GM23338 (cell line): ENCODE results near the gene ACAN. TPM values are rescaled to one million over a fixed set of nuclear protein-coding genes. Genes with fewer than 3 reads are reported as not detected.

Source experiments
- ATAC-seq: fragments of 200-7000 bp; cut with Tn5 transposase; 3 replicates; pipeline ENCODE4 v1.9.1; 2020
- DNase-seq: peaks from one replicate; pipeline ENCODE4 v3.0.0-alpha.2; 2015; ENCODE audit warnings: low spot score
- H2AFZ ChIP-seq: fragments of 200-600 bp; sonication (generic); 2 replicates; pipeline ENCODE4 v1.8.0; 2016; ENCODE audit warnings: antibody characterized with exemption, mild to moderate bottlenecking, moderate library complexity
- H3F3A ChIP-seq: fragments of 200-600 bp; sonication (generic); replicated peaks from 2 replicates; pipeline ENCODE4 v1.8.0; 2017; ENCODE audit warnings: antibody characterized with exemption, mixed run types, low read depth
- H3K27ac ChIP-seq: fragments of 200-600 bp; sonication (generic); 2 replicates; pipeline ENCODE4 v1.6.1; 2016; ENCODE audit warnings: low read depth
- H3K27me3 ChIP-seq: fragments of 200-600 bp; sonication (generic); 2 replicates; pipeline ENCODE4 v1.8.0; 2016; ENCODE audit warnings: mild to moderate bottlenecking, mixed run types, moderate library complexity; ENCODE audit not compliant: insufficient read depth
- H3K36me3 ChIP-seq: fragments of 200-600 bp; sonication (generic); 2 replicates; pipeline ENCODE4 v1.8.0; 2016; ENCODE audit warnings: mild to moderate bottlenecking; ENCODE audit not compliant: insufficient read depth
- H3K4me1 ChIP-seq: fragments of 200-600 bp; sonication (generic); 2 replicates; pipeline ENCODE4 v1.8.0; 2016; ENCODE audit warnings: mild to moderate bottlenecking, moderate library complexity; ENCODE audit not compliant: insufficient read depth
- H3K4me2 ChIP-seq: fragments of 200-600 bp; sonication (generic); 2 replicates; pipeline ENCODE4 v1.7.1; 2017; ENCODE audit warnings: mixed run types
- H3K4me3 ChIP-seq: fragments of 200-600 bp; sonication (generic); 2 replicates; pipeline ENCODE4 v1.6.1; 2016; ENCODE audit warnings: mixed run types
- H3K79me2 ChIP-seq: fragments of 200-600 bp; sonication (generic); replicated peaks from 2 replicates; pipeline ENCODE4 v1.8.0; 2017; ENCODE audit warnings: mild to moderate bottlenecking; ENCODE audit not compliant: insufficient read depth
- H3K9me2 ChIP-seq: fragments of 200-600 bp; sonication (generic); 2 replicates; pipeline ENCODE4 v1.8.0; 2017; ENCODE audit not compliant: insufficient read depth
- H4K20me1 ChIP-seq: fragments of 200-600 bp; sonication (generic); replicated peaks from 2 replicates; pipeline ENCODE4 v1.8.0; 2017; ENCODE audit warnings: mild to moderate bottlenecking; ENCODE audit not compliant: insufficient read depth
- H3K27ac Mint-ChIP-seq: 2 replicates; pipeline ENCODE4 v1.8.0; 2020; ENCODE audit warnings: inconsistent platforms, mild to moderate bottlenecking, moderate library complexity, mixed read lengths
- H3K27me3 Mint-ChIP-seq: 3 replicates; pipeline ENCODE4 v1.8.0; 2022; ENCODE audit warnings: low read depth, mild to moderate bottlenecking, moderate library complexity, mixed read lengths, inconsistent platforms; ENCODE audit not compliant: insufficient read depth, poor library complexity
- H3K36me3 Mint-ChIP-seq: 3 replicates; pipeline ENCODE4 v1.8.0; 2021; ENCODE audit warnings: low read depth, mild to moderate bottlenecking, inconsistent platforms, moderate library complexity, mixed read lengths
- H3K4me1 Mint-ChIP-seq: 3 replicates; pipeline ENCODE4 v1.8.0; 2020; ENCODE audit warnings: mild to moderate bottlenecking, inconsistent platforms, mixed read lengths
- H3K4me3 Mint-ChIP-seq: 3 replicates; pipeline ENCODE4 v1.8.0; 2021; ENCODE audit warnings: moderate library complexity, mild to moderate bottlenecking, inconsistent platforms, mixed read lengths
- H3K9me3 Mint-ChIP-seq: 3 replicates; pipeline ENCODE4 v1.8.0; 2020; ENCODE audit warnings: moderate library complexity, mild to moderate bottlenecking, inconsistent platforms, mixed read lengths
- CREB1 ChIP-seq: fragments of 250-450 bp; sonication (Bioruptor Pico); IDR thresholded peaks from 2 replicates; pipeline ENCODE4 v1.5.0; 2020; ENCODE audit warnings: low read depth, mild to moderate bottlenecking, moderate library complexity
- ETS1 ChIP-seq: IDR thresholded peaks from 2 replicates; pipeline ENCODE4 v1.6.1; 2016; ENCODE audit warnings: antibody characterized with exemption
- EZH2 ChIP-seq: fragments of 200-600 bp; sonication (generic); IDR thresholded peaks from one replicate; pipeline ENCODE4 v1.8.0; 2017; ENCODE audit warnings: antibody characterized with exemption, mild to moderate bottlenecking, low read depth; ENCODE audit not compliant: unreplicated experiment
- EZH2phosphoT487 ChIP-seq: fragments of 200-600 bp; sonication (generic); IDR thresholded peaks from one replicate; pipeline ENCODE4 v1.8.1; 2018; ENCODE audit warnings: antibody characterized with exemption; ENCODE audit not compliant: unreplicated experiment
- JUNB ChIP-seq: IDR thresholded peaks from one replicate; pipeline ENCODE4 v1.6.1; 2016; ENCODE audit warnings: antibody characterized with exemption; ENCODE audit not compliant: unreplicated experiment
- NANOG ChIP-seq: IDR thresholded peaks from 2 replicates; pipeline ENCODE4 v1.6.1; 2016; ENCODE audit warnings: antibody characterized with exemption, borderline replicate concordance
- POLR2AphosphoS5 ChIP-seq: IDR thresholded peaks from 2 replicates; pipeline ENCODE4 v1.6.1; 2016; ENCODE audit warnings: antibody characterized with exemption, low read depth
- REST ChIP-seq: IDR thresholded peaks from one replicate; pipeline ENCODE4 v1.6.1; 2018; ENCODE audit warnings: antibody characterized with exemption; ENCODE audit not compliant: unreplicated experiment
- STAT1 ChIP-seq: IDR thresholded peaks from one replicate; pipeline ENCODE4 v1.6.1; 2016; ENCODE audit warnings: antibody characterized with exemption; ENCODE audit not compliant: unreplicated experiment
- ZNF114 ChIP-seq: fragments of 250-450 bp; sonication (Bioruptor Pico); IDR thresholded peaks from 2 replicates; pipeline ENCODE4 v1.5.0; 2020; ENCODE audit warnings: mild to moderate bottlenecking, moderate library complexity
- ZNF331 ChIP-seq: fragments of 250-450 bp; sonication (Bioruptor Pico); IDR thresholded peaks from 2 replicates; pipeline ENCODE4 v1.5.0; 2020; ENCODE audit warnings: low read depth, mild to moderate bottlenecking, moderate library complexity
- polyA plus RNA-seq: library from polyadenylated mRNA; unstranded; fragments of >200 nt; fragmentation: Nextera tagmentation; extraction: Ambion mirVana; gene quantifications from 2 replicates; pipeline ENCODE4 v1.2.1, GENCODE V29; 2016
- total RNA-seq: library from RNA; depleted of rRNA; stranded (reverse); fragments of >200 nt; shearing (Covaris generic); gene quantifications from 2 replicates; pipeline ENCODE4 v1.2.3, GENCODE V29; 2014
- TF ChIP-seq, protein P1 (sequence below): fragments of 250-450 bp; sonication (Bioruptor Pico); IDR thresholded peaks from 2 replicates; pipeline ENCODE4 v1.5.0; 2020; ENCODE audit warnings: mild to moderate bottlenecking, moderate library complexity

The ACAN gene
- total and polyA plus RNA-seq, 2 experiments from 2014 or later: 2.5 to 4.9 TPM

DNA sequence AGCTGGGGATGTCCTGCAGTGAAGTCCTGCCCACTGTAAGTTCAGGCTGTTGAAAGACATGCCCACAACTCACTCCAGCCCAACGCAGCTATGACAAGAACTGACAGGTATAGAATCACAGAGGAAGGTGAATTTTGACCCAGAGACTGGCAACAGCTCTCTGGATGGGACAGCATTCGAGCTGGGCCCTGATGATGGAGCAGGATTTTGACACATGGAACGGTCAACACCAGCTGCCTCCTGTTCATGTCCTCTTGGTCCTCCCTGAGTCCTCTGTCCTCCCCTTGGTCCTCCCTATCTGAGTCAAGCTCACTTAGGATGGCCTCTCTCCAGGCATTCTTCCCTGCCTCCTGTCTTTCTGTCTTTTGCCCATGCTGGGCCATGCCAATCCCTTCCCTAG lies 15.2 kb upstream of the ACAN start:
- H3K27ac ChIP-seq: no peak overlapping the region
- TF ChIP-seq CREB1: no peak
- TF ChIP-seq ETS1: no peak
- no peak for TF ChIP-seq POLR2AphosphoS5
- no peak for TF ChIP-seq REST
- TF ChIP-seq EZH2phosphoT487: no peak
- TF ChIP-seq ZNF331 (CRISPR knock-in tag): no peak
- TF ChIP-seq JUNB: no peak
- TF ChIP-seq EZH2: no peak
- TF ChIP-seq, protein P1, sequence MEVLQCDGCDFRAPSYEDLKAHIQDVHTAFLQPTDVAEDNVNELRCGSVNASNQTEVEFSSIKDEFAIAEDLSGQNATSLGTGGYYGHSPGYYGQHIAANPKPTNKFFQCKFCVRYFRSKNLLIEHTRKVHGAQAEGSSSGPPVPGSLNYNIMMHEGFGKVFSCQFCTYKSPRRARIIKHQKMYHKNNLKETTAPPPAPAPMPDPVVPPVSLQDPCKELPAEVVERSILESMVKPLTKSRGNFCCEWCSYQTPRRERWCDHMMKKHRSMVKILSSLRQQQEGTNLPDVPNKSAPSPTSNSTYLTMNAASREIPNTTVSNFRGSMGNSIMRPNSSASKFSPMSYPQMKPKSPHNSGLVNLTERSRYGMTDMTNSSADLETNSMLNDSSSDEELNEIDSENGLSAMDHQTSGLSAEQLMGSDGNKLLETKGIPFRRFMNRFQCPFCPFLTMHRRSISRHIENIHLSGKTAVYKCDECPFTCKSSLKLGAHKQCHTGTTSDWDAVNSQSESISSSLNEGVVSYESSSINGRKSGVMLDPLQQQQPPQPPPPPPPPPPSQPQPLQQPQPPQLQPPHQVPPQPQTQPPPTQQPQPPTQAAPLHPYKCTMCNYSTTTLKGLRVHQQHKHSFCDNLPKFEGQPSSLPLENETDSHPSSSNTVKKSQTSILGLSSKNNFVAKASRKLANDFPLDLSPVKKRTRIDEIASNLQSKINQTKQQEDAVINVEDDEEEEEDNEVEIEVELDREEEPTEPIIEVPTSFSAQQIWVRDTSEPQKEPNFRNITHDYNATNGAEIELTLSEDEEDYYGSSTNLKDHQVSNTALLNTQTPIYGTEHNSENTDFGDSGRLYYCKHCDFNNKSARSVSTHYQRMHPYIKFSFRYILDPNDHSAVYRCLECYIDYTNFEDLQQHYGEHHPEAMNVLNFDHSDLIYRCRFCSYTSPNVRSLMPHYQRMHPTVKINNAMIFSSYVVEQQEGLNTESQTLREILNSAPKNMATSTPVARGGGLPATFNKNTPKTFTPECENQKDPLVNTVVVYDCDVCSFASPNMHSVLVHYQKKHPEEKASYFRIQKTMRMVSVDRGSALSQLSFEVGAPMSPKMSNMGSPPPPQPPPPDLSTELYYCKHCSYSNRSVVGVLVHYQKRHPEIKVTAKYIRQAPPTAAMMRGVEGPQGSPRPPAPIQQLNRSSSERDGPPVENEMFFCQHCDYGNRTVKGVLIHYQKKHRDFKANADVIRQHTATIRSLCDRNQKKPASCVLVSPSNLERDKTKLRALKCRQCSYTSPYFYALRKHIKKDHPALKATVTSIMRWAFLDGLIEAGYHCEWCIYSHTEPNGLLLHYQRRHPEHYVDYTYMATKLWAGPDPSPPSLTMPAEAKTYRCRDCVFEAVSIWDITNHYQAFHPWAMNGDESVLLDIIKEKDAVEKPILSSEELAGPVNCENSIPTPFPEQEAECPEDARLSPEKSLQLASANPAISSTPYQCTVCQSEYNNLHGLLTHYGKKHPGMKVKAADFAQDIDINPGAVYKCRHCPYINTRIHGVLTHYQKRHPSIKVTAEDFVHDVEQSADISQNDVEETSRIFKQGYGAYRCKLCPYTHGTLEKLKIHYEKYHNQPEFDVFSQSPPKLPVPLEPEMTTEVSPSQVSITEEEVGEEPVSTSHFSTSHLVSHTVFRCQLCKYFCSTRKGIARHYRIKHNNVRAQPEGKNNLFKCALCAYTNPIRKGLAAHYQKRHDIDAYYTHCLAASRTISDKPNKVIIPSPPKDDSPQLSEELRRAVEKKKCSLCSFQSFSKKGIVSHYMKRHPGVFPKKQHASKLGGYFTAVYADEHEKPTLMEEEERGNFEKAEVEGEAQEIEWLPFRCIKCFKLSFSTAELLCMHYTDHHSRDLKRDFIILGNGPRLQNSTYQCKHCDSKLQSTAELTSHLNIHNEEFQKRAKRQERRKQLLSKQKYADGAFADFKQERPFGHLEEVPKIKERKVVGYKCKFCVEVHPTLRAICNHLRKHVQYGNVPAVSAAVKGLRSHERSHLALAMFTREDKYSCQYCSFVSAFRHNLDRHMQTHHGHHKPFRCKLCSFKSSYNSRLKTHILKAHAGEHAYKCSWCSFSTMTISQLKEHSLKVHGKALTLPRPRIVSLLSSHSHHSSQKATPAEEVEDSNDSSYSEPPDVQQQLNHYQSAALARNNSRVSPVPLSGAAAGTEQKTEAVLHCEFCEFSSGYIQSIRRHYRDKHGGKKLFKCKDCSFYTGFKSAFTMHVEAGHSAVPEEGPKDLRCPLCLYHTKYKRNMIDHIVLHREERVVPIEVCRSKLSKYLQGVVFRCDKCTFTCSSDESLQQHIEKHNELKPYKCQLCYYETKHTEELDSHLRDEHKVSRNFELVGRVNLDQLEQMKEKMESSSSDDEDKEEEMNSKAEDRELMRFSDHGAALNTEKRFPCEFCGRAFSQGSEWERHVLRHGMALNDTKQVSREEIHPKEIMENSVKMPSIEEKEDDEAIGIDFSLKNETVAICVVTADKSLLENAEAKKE: no peak
- no peak for TF ChIP-seq NANOG
- no peak for TF ChIP-seq ZNF114 (CRISPR knock-in tag)
- no peak for TF ChIP-seq STAT1
- no peaks in the 10 kb centered on the region for H3K9me3 Mint-ChIP-seq
- H3K9me2 ChIP-seq: 0 out of 2 replicates have a peak, but pooled peaks cover 7% of the 10 kb centered on the region
- no peaks in the 10 kb centered on the region for H4K20me1 ChIP-seq
- DNase-seq (no peak), ATAC-seq (no peak)
- peaks cover 12% of the 10 kb centered on the region for H3K4me1 Mint-ChIP-seq
- H3K36me3 ChIP-seq: no peaks in the 10 kb centered on the region
- no peak overlapping the region for H2AFZ ChIP-seq
- no peaks in the 10 kb centered on the region for H3K27me3 ChIP-seq
- H3K4me1 ChIP-seq: peaks cover 15% of the 10 kb centered on the region
- H3K27me3 Mint-ChIP-seq: peaks cover 11% of the 10 kb centered on the region
- no peaks in the 10 kb centered on the region for H3K79me2 ChIP-seq
- H3K4me3 ChIP-seq: no peak overlapping the region
- no peak overlapping the region for H3K27ac Mint-ChIP-seq
- H3K36me3 Mint-ChIP-seq: no peaks in the 10 kb centered on the region
- H3F3A ChIP-seq: no peaks in the 10 kb centered on the region
- no peak overlapping the region for H3K4me2 ChIP-seq
- no peak overlapping the region for H3K4me3 Mint-ChIP-seq
